22Rv1 (cell line): ENCODE results near the gene IVD.

ENCODE experiments used
- CTCF ChIP-seq: fragments of 450-650 bp; IDR thresholded peaks from 2 replicates; pipeline ENCODE4 v1.5.1; 2017; ENCODE audit warnings: mild to moderate bottlenecking
- ZFX ChIP-seq: fragments of 450-650 bp; IDR thresholded peaks from 2 replicates; pipeline ENCODE4 v1.6.1; 2017; ENCODE audit warnings: antibody characterized with exemption, borderline replicate concordance

GRCh38 chr15:40464595-40465185 lies 59.1 kb downstream of the IVD start:
- no peak for TF ChIP-seq CTCF
- no peak for TF ChIP-seq ZFX
